ENCODE data around the gene CLCN5.
A peak's percentile ranks its signal among the peaks of the same experiment; 100 is the strongest.

The CLCN5 gene

DNA sequence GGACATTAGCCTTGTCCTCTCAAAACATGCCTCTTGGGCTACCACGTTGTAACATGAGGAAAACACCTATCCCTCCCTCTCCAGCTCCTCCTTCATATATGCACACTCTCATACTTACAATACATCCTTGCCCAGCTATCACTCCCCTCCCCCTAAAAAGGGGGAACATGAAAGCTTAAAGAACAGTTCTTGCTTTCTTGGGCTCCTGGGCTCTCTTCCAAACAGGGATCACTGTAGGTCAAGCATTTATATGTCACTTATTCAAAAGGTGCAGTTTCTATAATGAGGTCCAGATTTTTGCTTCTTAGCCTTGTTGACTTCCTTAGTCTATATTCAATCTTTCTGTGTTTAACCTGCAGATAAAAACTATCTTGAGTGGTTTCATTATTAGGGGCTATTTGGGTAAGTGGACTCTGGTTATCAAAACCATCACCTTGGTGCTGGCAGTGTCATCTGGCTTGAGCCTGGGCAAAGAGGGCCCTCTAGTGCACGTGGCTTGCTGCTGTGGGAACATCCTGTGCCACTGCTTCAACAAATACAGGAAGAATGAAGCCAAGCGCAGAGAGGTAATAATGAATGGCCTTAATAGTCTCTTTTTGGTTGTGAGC lies 159.0 kb downstream of the CLCN5 start:
- no peak for DNase-seq (ENCODE audit: low spot score)

DNA sequence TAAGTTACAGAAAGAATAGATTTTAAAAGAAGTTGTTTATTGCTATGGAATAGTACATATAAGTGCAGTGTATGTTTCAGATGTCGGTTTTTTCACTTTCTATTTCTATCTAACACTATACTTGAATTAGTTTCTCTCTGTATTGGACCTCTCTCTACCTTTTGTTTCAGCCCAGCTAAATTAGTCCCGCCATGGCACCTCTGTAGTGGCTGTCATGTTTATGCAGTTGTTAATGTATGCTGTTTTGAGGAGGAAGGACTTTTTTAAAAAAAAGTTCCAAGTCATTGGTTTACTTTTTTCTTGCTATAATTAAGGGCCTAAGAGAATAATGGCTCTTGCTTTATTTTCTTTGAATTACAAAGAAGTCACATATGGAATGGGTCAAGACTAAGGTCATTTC lies 160.3 kb downstream of the CLCN5 start:
- no peak for DNase-seq (ENCODE audit: low spot score)

DNA sequence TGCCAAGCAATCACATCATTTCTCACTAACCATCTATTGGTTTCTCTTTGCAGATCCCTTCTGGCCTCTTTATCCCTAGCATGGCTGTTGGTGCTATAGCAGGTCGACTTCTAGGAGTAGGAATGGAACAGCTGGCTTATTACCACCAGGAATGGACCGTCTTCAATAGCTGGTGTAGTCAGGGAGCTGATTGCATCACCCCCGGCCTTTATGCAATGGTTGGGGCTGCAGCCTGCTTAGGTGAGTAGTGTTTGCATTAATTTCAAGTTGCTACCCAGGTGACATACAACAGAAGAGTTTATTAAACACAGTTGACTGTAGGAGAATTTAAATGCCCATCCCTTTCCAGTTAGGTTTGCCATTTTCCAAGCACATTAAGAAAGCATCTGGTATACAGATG lies 166.2 kb downstream of the CLCN5 start:
- DNase-seq (ENCODE audit: low spot score), result no peak

DNA sequence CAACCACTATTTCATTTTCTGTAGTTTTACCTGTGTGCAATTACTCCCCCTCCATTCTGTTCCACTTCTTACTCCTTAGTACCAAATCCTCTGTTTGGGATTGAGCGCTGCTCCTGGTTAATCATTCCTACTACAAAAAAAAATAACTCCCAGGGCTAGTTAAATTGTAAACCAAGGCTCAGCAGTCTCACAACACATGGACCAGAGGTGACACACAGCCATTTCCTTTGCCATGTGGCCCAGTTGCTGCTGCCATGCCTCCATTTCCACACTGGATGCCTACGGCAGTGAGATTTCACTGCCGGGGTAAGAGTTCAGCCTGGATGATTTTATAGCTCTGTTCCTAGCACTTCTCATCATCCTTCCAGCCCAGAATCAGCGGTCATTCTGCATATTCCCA lies 171.2 kb downstream of the CLCN5 start:
- DNase-seq (ENCODE audit: low spot score), result no peak

DNA sequence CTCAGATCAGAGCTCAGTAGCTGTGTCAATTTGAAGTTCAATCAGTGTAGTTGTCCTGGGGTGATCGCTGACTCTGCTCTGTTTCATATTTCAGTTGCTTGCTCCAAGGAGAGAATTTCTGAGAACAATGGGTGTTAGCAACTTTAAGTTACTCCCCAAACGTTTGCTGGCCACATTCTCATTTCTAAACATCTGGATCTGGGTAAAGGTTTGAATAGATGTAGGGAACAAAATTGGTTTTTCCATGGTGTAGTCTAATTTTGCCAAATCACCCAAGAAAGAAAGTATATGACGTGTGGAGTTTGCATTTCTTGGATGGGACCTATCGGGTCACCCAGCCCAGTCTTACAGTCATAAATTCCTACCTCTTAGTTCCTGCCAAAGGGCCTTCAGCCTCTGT lies 174.7 kb downstream of the CLCN5 start:
- DNase-seq (ENCODE audit: low spot score), result no peak

DNA sequence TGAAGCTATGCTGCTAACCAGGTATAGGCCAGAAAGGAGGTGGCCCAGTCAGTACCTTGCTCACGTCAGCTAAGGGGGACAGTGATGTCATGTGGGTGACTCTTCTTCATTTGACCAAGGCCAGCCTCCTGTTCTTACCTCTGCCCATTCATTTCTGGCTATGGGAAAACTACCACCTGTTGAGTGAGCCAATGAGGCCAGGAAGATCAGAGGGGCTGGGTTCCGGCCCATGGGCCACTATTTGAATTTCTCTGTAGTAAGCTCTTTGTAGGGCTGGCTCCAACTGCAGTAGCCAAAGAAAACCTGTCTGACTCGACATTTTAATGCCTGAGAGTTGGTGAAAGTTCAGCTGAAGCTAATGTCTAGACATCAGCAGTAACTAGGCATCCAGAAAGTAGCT lies 175.8 kb downstream of the CLCN5 start:
- DNase-seq (ENCODE audit: low spot score), result no peak

DNA sequence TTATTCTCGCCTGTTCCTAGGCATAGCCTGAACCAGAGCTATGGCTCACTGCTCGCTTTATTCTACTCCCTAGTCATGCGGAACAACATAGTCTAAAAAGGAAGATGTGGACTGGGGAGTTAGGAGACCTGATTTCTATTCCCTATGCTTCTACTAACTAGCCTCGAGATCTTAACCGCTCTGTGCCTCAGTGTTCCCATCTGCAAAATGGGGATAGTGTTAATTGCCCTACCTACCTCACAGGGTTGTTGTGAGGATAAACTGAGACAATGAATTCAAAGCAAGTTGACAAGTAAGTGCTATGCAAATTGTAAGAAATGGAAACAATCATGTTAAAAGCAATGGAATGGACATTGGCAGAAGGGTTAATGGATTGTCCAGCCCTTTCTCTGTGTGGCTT lies 176.4 kb downstream of the CLCN5 start:
- DNase-seq (ENCODE audit: low spot score), result no peak

DNA sequence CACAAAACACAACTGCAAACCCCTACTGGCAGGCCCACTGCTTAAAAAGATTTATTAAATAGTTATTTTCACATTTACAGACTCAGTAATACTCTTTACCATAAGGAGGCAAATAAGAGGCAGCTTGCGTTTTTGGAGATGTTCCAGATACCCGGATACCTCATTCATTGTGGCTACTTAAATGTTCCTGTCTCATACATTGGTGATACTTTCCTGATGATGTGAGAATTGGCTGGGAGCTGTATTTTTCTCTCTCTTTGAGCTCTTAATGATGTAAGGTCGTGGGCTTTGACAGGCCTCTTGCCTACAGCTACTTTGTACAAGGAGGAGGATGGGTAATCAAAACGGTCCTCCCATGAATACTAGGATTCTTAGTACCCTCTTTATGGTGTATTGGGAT lies 176.9 kb downstream of the CLCN5 start:
- no peak for DNase-seq (ENCODE audit: low spot score)

DNA sequence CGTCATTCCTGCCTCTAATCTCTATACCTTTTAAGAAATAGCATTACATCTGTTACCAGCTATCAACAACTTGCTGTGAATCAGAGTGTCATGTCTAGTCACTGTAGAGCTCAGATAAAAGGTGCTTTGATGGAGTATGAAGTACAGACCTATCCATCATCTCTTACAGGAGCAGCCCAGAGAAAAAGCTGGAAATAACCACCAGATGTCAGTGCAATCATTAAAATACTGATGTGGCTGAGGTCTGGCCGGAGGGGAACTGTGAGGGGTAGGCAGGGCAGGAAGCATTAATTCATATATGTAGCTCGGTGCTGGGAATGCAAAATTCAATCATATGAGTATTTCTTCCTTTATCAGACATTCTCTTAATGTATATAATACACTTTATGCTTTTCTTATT lies 177.8 kb downstream of the CLCN5 start:
- DNase-seq (ENCODE audit: low spot score), result peak; percentile 11

DNA sequence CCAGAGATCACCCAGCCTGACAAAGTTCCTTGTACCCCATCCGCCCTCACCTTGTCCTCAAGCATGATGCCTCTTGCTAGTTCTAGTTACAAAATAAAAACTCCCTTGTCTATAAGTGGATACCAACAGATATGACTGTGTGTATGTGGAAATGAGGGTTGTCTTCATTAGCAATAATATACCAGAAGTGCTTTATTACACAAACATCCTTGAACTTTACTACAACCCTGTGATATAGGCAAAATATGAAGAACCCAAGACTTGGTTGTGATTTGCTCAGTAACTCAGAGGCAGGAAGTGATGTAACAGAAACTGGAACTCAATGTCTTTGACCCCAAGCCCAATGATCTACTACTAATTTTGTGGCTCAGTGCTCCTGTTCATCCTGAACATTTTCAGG lies 180.8 kb downstream of the CLCN5 start:
- no peak for DNase-seq (ENCODE audit: low spot score)

DNA sequence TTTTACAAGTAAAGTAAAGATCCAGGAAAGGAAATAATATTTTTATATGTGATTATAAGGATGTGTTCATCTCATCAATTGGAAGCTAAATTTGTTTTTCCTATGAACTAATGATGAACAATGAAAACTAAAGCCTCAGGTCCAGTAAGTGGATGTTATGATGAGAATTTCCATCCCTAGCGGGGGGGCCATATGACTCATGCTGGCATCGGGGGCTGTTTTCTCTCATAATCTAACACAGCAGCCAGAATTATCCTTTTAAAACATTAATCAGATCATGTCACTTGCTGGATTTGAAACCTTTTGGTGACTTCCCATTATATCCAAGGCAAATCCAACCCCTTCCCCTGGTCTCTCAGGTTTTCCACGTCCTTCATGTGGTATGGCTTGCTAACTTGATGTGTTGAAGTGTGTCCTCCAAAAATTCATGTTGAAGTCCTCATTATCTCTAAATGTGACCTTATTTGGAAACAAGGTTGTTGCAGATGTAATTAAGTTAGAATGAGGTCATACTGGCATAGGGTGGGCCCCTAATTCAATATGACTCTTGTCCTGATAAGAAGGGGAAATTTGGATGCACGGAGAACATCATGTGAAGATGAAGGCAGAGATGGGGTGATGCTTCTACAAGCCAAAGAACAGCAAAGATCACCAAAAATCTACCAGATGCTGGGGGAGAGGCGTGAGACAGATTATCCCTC lies 181.6 kb downstream of the CLCN5 start:
- peak; percentile 18 for DNase-seq (ENCODE audit: low spot score)

DNA sequence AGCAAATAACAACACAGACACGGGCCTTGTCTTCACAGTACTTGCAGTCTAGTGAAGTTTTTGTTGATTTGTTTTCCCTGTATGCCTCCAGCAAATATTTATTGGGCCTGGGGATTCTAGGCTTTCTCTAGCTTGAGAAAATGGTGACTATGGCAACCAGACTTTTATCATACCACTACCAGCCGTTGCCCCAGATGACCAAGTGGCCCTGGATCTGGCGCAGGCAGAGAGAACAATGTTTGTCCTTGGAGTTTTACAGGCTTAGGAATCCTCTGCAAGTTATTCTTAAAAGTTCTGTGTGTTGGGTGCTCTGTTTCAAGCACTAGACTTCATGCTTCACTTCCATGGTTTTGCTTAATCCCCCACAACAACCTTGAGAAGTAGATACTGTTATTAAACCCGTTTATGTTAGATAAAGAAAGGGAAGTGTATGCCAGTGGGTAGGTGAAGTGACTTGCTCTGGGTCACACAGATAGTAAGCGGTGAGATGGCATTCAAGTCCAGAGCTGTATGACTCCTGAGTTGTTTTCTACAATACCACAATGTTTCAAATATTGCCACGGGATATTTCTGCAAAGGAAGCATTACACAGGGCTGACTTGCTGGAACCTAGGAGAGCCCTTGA lies 183.8 kb downstream of the CLCN5 start:
- no peak for DNase-seq (ENCODE audit: low spot score)

DNA sequence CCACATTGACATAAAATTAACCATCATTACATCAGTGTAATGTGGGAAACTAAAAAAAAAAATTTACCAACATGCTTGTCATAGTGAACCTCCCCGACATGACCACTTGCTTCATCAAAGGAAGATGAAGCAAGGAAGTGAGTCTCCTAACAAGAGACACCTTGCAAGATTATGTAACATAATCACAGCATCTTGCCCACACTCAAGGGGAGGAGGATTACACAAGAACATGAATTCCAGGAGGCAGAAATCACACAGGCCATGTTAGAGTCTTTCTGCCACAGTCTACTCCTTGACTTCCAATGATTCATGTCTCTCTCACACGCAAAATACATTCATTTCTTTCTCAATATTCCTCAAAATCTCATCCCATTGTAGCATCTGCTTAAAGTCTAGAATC lies 185.1 kb downstream of the CLCN5 start:
- peak; percentile 3 for DNase-seq (ENCODE audit: low spot score)

DNA sequence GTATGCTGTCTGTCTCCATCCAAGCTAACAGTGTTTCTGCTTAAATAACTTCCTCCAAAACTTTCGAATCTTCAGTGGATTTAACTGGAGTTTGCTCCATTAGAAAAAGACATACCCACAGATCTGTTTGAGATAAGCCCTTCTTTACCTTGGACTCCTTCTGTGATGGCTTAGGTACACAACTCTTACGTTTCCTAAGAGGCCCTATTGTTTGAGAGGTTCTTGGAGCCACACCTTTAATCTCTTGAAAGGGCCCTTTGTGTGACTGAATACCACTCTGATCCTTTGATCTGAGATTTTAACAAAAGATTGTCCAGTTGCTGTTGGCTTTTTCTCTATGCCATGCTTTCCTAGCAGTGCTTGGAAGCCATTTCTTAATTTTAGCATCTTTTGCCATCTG lies 185.9 kb downstream of the CLCN5 start:
- DNase-seq (ENCODE audit: low spot score), result no peak

DNA sequence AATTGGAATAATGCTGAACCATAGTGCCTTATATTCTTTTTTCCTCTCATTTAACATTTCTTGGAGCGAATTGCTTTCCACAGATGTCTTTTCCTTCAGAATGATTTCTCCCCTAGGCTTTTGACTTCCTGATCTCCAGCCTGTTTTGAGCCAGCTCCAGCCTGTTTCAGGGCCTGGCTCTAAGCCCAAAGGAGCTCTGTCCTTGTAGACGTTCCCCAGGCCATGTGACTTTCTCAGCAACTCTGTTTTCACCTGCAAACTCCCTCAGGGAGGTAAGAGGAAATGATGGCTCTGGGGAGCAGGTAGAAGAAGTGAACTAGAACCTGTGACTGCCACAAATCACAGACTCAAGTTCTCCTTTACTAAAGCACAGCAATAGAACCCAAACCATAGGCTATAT lies 189.3 kb downstream of the CLCN5 start:
- DNase-seq (ENCODE audit: low spot score), result no peak

DNA sequence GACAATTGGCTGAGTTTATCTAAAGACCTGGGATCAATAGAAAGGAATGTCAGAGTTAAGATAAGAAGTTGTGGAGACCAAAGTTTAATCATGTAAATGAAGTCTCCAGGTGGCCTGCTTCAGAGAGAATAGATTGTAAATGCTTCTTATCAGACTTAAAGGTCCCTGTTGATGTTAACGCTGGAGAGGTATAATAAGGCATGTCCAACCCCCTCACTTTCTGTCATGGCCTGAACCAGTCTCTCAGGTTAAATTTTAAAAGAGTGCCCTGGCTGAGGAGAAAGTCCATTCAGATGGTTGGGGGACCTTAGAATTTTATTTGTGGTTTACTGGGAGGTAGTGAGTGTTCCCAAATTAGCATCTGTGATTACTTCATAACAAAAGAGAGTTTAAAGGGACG lies 191.7 kb downstream of the CLCN5 start:
- DNase-seq (ENCODE audit: low spot score), result no peak

DNA sequence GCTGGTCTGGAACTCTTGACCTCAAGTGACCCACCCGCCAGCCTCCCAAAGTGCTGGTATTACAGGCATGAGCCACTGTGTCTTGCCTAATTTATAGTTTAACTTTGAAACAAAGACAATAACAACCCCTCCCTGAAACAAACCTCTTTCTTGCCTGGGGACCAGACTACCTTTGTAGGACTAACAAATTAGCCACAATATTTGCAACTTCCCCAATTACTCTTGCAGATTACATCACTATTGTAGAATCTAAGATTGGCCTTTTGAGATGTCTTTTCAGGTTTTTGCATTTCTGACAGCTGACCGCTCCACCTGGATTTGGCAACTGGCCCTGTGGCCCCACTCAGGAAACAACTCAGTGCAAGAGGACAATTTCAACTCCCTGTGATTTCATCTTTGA lies 193.6 kb downstream of the CLCN5 start:
- no peak for DNase-seq (ENCODE audit: low spot score)

DNA sequence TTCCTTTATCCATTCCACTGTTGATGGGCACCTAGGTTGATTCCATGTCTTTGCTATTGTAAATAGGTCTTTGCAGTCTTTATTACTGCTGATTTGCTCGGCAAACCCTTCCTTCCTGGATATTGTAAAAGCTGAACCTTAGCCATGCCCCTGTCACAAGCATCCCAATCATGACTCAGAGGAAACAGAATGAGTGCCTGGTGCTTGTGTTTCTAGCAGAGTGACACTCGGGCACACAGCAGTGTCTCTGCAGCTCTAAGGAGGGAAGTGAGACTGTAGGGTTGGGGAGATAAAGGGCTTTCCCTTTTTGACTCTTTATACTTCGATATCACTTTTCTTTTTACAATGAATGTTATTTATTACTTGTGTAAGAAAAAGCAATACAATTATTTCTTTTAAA lies 195.1 kb downstream of the CLCN5 start:
- DNase-seq (ENCODE audit: low spot score), result no peak

DNA sequence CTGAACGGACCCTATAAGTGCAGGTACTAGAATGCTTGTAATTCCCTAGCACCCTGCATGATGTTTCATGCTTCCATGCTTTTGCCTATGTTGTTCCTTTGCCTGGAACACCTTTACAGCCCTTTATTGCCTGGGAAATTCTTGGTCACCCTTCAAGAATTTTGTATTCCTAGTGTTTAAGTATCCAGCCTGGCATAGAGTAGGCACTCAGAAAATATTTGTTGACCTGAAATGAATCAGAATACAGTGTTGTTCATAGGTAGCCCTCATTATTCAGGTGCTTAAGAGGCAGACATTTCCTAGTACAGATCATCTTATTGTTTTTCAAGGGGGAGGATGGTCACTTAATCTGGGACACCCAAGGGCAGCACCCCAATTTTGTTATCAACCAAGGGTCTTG lies 203.1 kb downstream of the CLCN5 start:
- DNase-seq (ENCODE audit: low spot score), result no peak

DNA sequence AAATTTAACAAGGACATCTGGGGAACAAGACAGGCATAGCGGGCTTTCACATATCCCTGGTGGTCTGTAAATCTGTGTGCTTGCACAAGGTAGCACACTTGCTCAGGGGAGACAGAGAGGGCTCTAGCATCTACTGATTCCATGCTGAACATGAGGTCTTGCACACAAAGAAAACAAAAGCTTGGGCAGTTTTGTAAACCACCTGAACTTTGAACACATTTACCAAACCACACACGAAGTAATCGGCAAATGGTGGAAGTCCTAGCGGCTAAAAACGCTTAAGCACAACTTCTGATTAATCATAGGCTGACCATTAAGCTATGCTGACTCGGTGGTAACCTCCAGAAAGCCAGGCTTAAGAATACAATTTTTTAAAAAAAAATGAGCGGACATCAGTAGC lies 225.6 kb downstream of the CLCN5 start:
- DNase-seq (ENCODE audit: low spot score), result no peak
